HG02884 (cell line): Measurements from ENCODE around the gene CRTC1.

ENCODE experiments used
- ATAC-seq: cut with Tn5 transposase; IDR thresholded peaks from one replicate; pipeline ENCODE4 v1.9.1; 2021; ENCODE audit warnings: mild to moderate bottlenecking, moderate library complexity; ENCODE audit not compliant: unreplicated experiment

CRTC1 gene

GRCh38 chr19:18780631-18781030 lies 97.2 kb downstream of the CRTC1 start:
- ATAC-seq: no peak

GRCh38 chr19:18781047-18781600 lies 97.6 kb downstream of the CRTC1 start:
- no peak for ATAC-seq

- no peak for ATAC-seq
These were observed 98.5 kb downstream of the CRTC1 start for GRCh38 chr19:18781885-18782527.

- ATAC-seq: no peak
These were observed 99.2 kb downstream of the CRTC1 start for GRCh38 chr19:18782559-18783225.

- ATAC-seq: no peak
These were observed 100.7 kb downstream of the CRTC1 start for GRCh38 chr19:18783958-18784785.

- no peak for ATAC-seq
These were observed 101.3 kb downstream of the CRTC1 start for GRCh38 chr19:18784786-18785120.

GRCh38 chr19:18785179-18786124 lies 102.0 kb downstream of the CRTC1 start:
- ATAC-seq: no peak

- ATAC-seq: no peak
These were observed 105.3 kb downstream of the CRTC1 start for GRCh38 chr19:18788529-18789421.

GRCh38 chr19:18789422-18789869 lies 106.0 kb downstream of the CRTC1 start:
- ATAC-seq: no peak

- ATAC-seq: no peak
These were observed 106.5 kb downstream of the CRTC1 start for GRCh38 chr19:18789883-18790565.

- ATAC-seq: no peak
These were observed 107.3 kb downstream of the CRTC1 start, which contains the start of gene COMP for GRCh38 chr19:18790566-18791314. COMP (minus strand) TSS chr19:18791305; CDS start chr19:18791269, 36 bp downstream.

- no peak for ATAC-seq
These were observed 107.8 kb downstream of the CRTC1 start for GRCh38 chr19:18791315-18791678.

GRCh38 chr19:18792661-18793060 lies 109.2 kb downstream of the CRTC1 start:
- no peak for ATAC-seq

- no peak for ATAC-seq
These were observed 109.9 kb downstream of the CRTC1 start for GRCh38 chr19:18793144-18794028.

- no peak for ATAC-seq
These were observed 110.5 kb downstream of the CRTC1 start for GRCh38 chr19:18794029-18794313.

- ATAC-seq: no peak
These were observed 111.2 kb downstream of the CRTC1 start for GRCh38 chr19:18794692-18795091.

GRCh38 chr19:18795540-18795939 lies 112.1 kb downstream of the CRTC1 start:
- ATAC-seq: no peak
